Keratinocyte (primary cell): ENCODE results near the gene SLC25A39. TPM values are rescaled to one million over a fixed set of nuclear protein-coding genes. Genes with fewer than 3 reads are reported as not detected.
"Not testable (repeated sequence)": the region's sequence is repeated elsewhere in the genome, so short reads cannot be mapped to it uniquely, and the experiment has no call there.

Source experiments
- DNase-seq: peaks from one replicate; pipeline ENCODE4 v3.0.0-alpha.2; 2011; ENCODE audit warnings: low read depth, missing footprints, low spot score
- FAIRE-seq: peaks from 2 replicates; lab custom pipeline; 2011; peaks lifted over from hg19 to GRCh38; lab: Jason Lieb, UNC
- H2AFZ ChIP-seq: 2 replicates; pipeline ENCODE4 v1.6.0; 2012; ENCODE audit warnings: low read length, control low read depth, inconsistent platforms; ENCODE audit not compliant: control insufficient read depth
- H3K27ac ChIP-seq: 2 replicates; pipeline ENCODE4 v1.5.1; 2011; ENCODE audit warnings: low read length; ENCODE audit not compliant: control insufficient read depth, insufficient read depth
- H3K27me3 ChIP-seq: 3 replicates; pipeline ENCODE4 v1.6.0; 2011; ENCODE audit warnings: low read length; ENCODE audit not compliant: control insufficient read depth, insufficient read depth; ENCODE audit errors: extremely low read depth
- H3K36me3 ChIP-seq, 2 experiments: 2 replicates in 1 of 2; 3 replicates in 1 of 2; pipeline ENCODE4 v1.5.1; 2011; ENCODE audit warnings: low read length in 2 of 2, mild to moderate bottlenecking in 1 of 2; ENCODE audit not compliant: control insufficient read depth in 2 of 2, insufficient read depth in 2 of 2; ENCODE audit errors: extremely low read depth in 1 of 2
- H3K4me1 ChIP-seq: 3 replicates; pipeline ENCODE4 v1.5.1; 2011; ENCODE audit warnings: low read length; ENCODE audit not compliant: control insufficient read depth, insufficient read depth; ENCODE audit errors: extremely low read depth
- H3K4me2 ChIP-seq: 3 replicates; pipeline ENCODE4 v1.6.0; 2011; ENCODE audit warnings: low read depth, low read length; ENCODE audit not compliant: control insufficient read depth, insufficient read depth; ENCODE audit errors: extremely low read depth
- H3K4me3 ChIP-seq, 3 experiments: fragments of 200-600 bp in 1 of 3; sonication (generic) in 1 of 3; 2 replicates in 2 of 3; 3 replicates in 1 of 3; pipeline ENCODE4 v1.5.1; 2011 to 2016; ENCODE audit warnings: low read length in 3 of 3, mild to moderate bottlenecking in 3 of 3, control low read depth in 2 of 3, inconsistent platforms in 1 of 3, low read depth in 1 of 3, mixed read lengths in 1 of 3, mixed run types in 1 of 3, moderate library complexity in 1 of 3; ENCODE audit not compliant: control insufficient read depth in 2 of 3, insufficient read depth in 2 of 3; ENCODE audit errors: extremely low read depth in 1 of 3
- H3K79me2 ChIP-seq: 2 replicates; pipeline ENCODE4 v1.6.0; 2012; ENCODE audit warnings: low read length; ENCODE audit not compliant: control insufficient read depth, insufficient read depth
- H3K9ac ChIP-seq: 3 replicates; pipeline ENCODE4 v1.6.0; 2011; ENCODE audit warnings: low read length; ENCODE audit not compliant: control insufficient read depth, insufficient read depth; ENCODE audit errors: extremely low read depth
- H3K9me1 ChIP-seq: 3 replicates; pipeline ENCODE4 v1.6.0; 2011; ENCODE audit warnings: low read length; ENCODE audit not compliant: control insufficient read depth, insufficient read depth; ENCODE audit errors: extremely low read depth
- H3K9me3 ChIP-seq: 2 replicates; pipeline ENCODE4 v1.5.1; 2012; ENCODE audit warnings: low read depth, low read length; ENCODE audit not compliant: control insufficient read depth
- H4K20me1 ChIP-seq: 3 replicates; pipeline ENCODE4 v1.6.0; 2011; ENCODE audit warnings: low read length; ENCODE audit not compliant: control insufficient read depth, insufficient read depth; ENCODE audit errors: extremely low read depth
- EZH2 ChIP-seq: IDR thresholded peaks from one replicate; pipeline ENCODE4 v1.6.1; 2012; ENCODE audit warnings: inconsistent platforms, mild to moderate bottlenecking, low read length, moderate library complexity
- dilution Hi-C: fragments of 300-500 bp; cut with MboI; formaldehyde crosslinking; loops from one replicate; pipeline ENCODE4 v1.7.0; 2020; ENCODE audit warnings: low sequenced_read_pairs; ENCODE audit not compliant: extremely low pct_ligation_motif_present
- polyA plus RNA-seq, 5 experiments: library from polyadenylated mRNA; depleted of rRNA in 3 of 5; stranded (reverse) in 3 of 5; stranded (forward) in 1 of 5; unstranded in 1 of 5; fragments of >200 nt; gene quantifications; 1 replicate in 1 of 5; 2 replicates in 3 of 5; 3 replicates in 1 of 5; pipeline versions ENCODE4 v1.2.1 to v1.2.3, GENCODE V29; 2011 to 2012; ENCODE audit warnings: missing spikeins in 2 of 5, low read depth in 1 of 5, low replicate concordance in 1 of 5
- TF ChIP-seq, protein P1 (sequence below), 3 experiments: IDR thresholded peaks in 1 of 3; conservative IDR thresholded peaks in 1 of 3; optimal IDR thresholded peaks in 1 of 3; 2 replicates in 2 of 3; 3 replicates in 1 of 3; pipeline versions ENCODE3 to v1.5.1; 2011; ENCODE audit warnings: low read length in 3 of 3, mild to moderate bottlenecking in 3 of 3, moderate library complexity in 2 of 3, control low read depth in 1 of 3, inconsistent platforms in 1 of 3; ENCODE audit not compliant: insufficient read depth in 2 of 3; ENCODE audit errors: extremely low read depth in 1 of 3

SLC25A39 gene
- polyA plus RNA-seq, 1 donor (not counting 4 experiments of a cell fraction or from before 2014, with no cell fraction given), result 108 TPM

DNA sequence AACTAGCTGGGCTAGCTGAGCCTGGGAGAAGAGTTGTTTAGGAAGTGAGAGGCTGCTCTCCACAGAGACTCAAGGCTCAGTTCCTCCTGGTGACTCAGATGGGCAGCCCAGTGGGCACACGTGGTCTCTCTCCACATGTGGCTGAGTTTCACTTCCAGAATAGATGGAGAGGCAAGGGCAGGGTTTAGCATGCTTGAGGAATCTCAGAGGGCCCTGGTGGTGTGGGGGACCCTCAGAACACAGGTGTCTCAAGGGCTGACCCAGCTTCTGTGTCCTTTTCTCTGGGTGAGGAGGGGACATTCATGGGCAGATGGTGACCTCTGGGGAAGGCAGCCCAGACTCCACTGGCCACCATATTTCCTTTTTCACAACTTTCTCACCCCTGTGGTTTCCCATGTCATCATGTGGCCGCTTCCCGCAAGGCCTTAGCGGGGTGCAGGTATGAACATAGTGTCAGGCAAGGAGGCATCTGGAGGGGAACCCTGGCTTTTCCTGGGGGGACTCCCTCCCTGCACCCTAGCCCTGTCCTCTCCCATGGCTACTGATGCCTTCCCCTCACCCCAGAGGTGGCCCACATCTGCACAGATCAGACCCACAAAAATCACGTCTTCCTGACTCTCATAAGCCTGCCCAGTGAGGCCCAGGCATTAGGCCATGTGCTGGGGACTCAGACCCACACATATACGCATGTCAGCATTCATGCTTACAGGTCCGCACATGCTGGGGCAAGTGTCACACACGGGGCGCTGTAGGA, 23.8 kb upstream of the SLC25A39 start:
- Histone ChIP-seq H3K9me3 (no peaks in the 10 kb centered on the region), H2AFZ (no peak overlapping the region), H3K79me2 (peaks cover 15% of the 10 kb centered on the region), H3K36me3 (peaks cover 25 to 33% of the 10 kb centered on the region in 2 experiments), H3K9me1 (no peaks in the 10 kb centered on the region), H3K27me3 (no peaks in the 10 kb centered on the region), H3K4me1 (peaks cover 36% of the 10 kb centered on the region), H3K4me2 (peak overlapping the region; percentile 45), H4K20me1 (no peaks in the 10 kb centered on the region), H3K27ac (peak overlapping the region; percentile 74), H3K9ac (peak overlapping the region; percentile 59), H3K4me3 (peak overlapping the region in 1 of 3 experiments; percentile 31)
- no peak for TF ChIP-seq EZH2
- TF ChIP-seq, protein P1, sequence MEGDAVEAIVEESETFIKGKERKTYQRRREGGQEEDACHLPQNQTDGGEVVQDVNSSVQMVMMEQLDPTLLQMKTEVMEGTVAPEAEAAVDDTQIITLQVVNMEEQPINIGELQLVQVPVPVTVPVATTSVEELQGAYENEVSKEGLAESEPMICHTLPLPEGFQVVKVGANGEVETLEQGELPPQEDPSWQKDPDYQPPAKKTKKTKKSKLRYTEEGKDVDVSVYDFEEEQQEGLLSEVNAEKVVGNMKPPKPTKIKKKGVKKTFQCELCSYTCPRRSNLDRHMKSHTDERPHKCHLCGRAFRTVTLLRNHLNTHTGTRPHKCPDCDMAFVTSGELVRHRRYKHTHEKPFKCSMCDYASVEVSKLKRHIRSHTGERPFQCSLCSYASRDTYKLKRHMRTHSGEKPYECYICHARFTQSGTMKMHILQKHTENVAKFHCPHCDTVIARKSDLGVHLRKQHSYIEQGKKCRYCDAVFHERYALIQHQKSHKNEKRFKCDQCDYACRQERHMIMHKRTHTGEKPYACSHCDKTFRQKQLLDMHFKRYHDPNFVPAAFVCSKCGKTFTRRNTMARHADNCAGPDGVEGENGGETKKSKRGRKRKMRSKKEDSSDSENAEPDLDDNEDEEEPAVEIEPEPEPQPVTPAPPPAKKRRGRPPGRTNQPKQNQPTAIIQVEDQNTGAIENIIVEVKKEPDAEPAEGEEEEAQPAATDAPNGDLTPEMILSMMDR (optimal IDR thresholded peaks at IDR 0.05 in 1 of 3, IDR thresholded peaks at IDR 0.05 in 1 of 3, conservative IDR thresholded peaks at IDR 0.05 in 1 of 3; ENCODE audit: extremely low read depth in 1 of 3, insufficient read depth in 2 of 3, low read length in 3 of 3), result no peak
- FAIRE-seq, result peak; percentile 89
- peak; percentile 88 for DNase-seq
- dilution Hi-C loops, result no loop called here

DNA sequence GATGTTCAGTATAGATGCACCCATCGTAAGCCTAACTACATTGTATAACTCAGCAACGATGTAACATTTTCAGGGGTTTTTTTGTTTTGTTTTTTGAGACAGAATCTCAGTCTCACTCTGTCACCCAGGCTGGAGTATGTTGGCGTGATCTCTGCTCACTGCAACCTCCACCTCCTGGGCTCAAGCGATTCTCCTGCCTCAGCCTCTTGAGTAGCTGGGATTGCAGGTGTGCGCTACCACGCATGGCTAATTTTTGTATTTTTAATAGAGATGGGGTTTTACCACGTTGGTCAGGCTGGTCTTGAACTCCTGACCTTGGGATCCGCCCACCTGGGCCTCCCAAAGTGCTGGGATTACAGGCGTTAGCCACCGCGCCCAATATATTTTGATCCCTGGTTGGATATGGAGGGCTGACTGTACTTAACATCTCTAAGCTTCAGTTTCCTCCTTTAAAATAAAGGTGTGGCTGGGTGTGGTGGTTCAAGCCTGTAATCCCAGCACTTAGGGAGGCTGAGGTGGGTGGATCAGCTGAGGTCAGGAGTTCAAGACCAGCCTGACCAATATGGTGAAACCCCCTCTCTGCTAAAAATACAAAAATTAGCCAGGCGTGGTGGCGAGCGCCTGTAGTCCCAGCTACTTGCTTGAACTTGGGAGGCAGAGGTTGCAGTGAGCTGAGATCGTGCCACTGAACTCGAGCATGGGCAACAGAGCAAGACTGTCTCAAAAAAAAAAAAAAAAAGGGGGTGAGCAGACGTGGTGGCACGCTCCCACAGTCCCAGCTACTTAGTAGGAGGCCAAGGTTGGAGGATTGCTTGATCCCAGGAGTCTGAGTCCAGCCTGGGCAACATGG, 22.8 kb upstream of the SLC25A39 start:
- H3K27ac ChIP-seq, result peak overlapping the region; percentile 40

More for the DNA sequence above, 22.8 kb upstream of the SLC25A39 start:
- H3K9me3 ChIP-seq, H3K27me3 ChIP-seq, dilution Hi-C loops, FAIRE-seq, H3K4me2 ChIP-seq, H3K9me1 ChIP-seq, DNase-seq, H2AFZ ChIP-seq, H3K4me3 ChIP-seq, H4K20me1 ChIP-seq: not testable (repeated sequence)
- Histone ChIP-seq H3K36me3 (peaks cover 19 to 27% of the 10 kb centered on the region in 2 experiments), H3K4me1 (peaks cover 36% of the 10 kb centered on the region), H3K9ac (peak overlapping the region; percentile 28), H3K79me2 (peaks cover 15% of the 10 kb centered on the region)
